Stimulated activated memory B cell treated with anti-CD40 and anti-IgM and Interleukin-4, amounts not matched to agents 10 μg/mL and 1 μg/mL and 100 μg/mL, for 72 hours (primary cell): ENCODE results near the gene RBL1.
A peak's percentile ranks its signal among the peaks of the same experiment; 100 is the strongest.
"Not testable (repeated sequence)": the region's sequence is repeated elsewhere in the genome, so short reads cannot be mapped to it uniquely, and the experiment has no call there.

Source experiments
- ATAC-seq: fragments of 150-1000 bp; cut with Tn5 transposase; 2 replicates; pipeline ENCODE4 v1.10.0; 2021
- H3K27ac Mint-ChIP-seq: one replicate; pipeline ENCODE4 v1.8.0; 2022; ENCODE audit warnings: mild to moderate bottlenecking, mixed read lengths
- H3K27me3 Mint-ChIP-seq: one replicate; pipeline ENCODE4 v1.8.0; 2022; ENCODE audit warnings: mixed read lengths
- H3K36me3 Mint-ChIP-seq: one replicate; pipeline ENCODE4 v1.8.0; 2022; ENCODE audit warnings: mixed read lengths
- H3K4me1 Mint-ChIP-seq: one replicate; pipeline ENCODE4 v1.8.0; 2022; ENCODE audit warnings: mixed read lengths
- H3K4me3 Mint-ChIP-seq: one replicate; pipeline ENCODE4 v1.8.0; 2022; ENCODE audit warnings: mild to moderate bottlenecking, moderate library complexity, mixed read lengths
- H3K9me3 Mint-ChIP-seq: one replicate; pipeline ENCODE4 v1.8.0; 2022; ENCODE audit warnings: mixed read lengths

Gene RBL1

DNA sequence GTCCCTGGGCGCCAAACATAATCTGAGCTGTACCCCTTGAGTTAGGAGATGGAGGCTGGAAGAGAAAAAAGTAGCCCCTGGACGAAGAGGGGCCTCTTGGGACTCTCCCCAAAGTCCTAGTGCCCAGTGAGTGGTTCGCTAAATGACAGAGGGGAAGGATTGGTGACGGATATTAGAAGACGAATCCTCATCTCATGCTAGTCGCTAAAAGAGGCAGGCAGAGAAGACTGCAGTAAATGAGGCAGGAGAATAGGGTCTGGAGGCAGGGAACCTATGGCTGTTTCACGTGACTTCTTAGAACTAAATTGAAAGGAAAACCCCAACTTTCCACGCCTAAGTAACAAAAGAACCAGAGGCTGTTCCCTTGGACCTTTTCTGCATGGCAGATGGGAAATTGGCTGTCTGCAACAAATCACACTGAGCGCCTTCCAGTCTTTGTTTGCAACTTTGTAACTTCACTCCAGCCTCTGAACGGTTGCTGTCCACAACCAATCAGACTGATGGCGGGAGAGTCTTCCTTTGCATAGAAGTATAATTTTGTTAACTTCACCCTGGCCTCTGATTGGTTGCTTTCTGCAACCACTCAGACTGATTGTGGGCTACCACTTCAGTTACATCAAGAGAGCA is 731 bp upstream of the RBL1 start:
- Mint-ChIP-seq H3K9me3 (no peaks in the 10 kb centered on the region), H3K4me3 (peak overlapping the region; percentile 96), H3K4me1 (peaks cover 29% of the 10 kb centered on the region), H3K36me3 (peaks cover 6% of the 10 kb centered on the region), H3K27ac (peak overlapping the region; percentile 94), H3K27me3 (no peaks in the 10 kb centered on the region)
- no peak for ATAC-seq

GRCh38 chr20:37095108-37095598 is 644 bp downstream of the RBL1 start:
- H3K27me3 Mint-ChIP-seq, result no peaks in the 10 kb centered on the region
- ATAC-seq, result peak; percentile 44

DNA sequence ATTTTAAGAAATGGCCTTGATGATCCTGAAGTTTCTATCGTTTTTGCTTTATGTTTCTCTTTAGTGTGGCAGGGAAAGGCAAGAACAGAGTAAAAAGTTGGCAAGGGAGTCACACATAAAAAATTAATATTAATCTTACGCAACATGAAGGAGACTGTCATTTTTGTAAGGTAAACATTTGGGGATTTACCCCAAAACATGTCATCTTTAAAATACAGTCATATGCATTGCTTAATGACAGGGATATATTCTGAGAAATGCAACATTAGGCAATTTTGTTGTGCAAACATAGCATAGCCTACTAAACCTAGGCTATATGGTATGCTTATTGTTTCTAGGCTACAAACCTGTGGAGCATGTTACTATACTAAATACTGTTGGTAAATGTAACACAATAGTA is 5.4 kb downstream of the RBL1 start:
- Mint-ChIP-seq H3K4me1 (peaks cover 22% of the 10 kb centered on the region), H3K36me3 (peaks cover 13% of the 10 kb centered on the region), H3K27me3 (no peaks in the 10 kb centered on the region), H3K9me3 (no peaks in the 10 kb centered on the region), H3K4me3 (no peak overlapping the region), H3K27ac (no peak overlapping the region)
- ATAC-seq, result no peak

More at GRCh38 chr20:37095108-37095598, 644 bp downstream of the RBL1 start:
- H3K4me3 Mint-ChIP-seq, result peak overlapping the region; percentile 96
- H3K4me1 Mint-ChIP-seq, result peaks cover 29% of the 10 kb centered on the region
- peak overlapping the region; percentile 94 for H3K27ac Mint-ChIP-seq
- H3K36me3 Mint-ChIP-seq, result peaks cover 6% of the 10 kb centered on the region
- no peaks in the 10 kb centered on the region for H3K9me3 Mint-ChIP-seq

GRCh38 chr20:37081717-37082289 is 14.0 kb downstream of the RBL1 start:
- no peak overlapping the region for H3K27ac Mint-ChIP-seq
- H3K9me3 Mint-ChIP-seq, result no peaks in the 10 kb centered on the region
- no peak for ATAC-seq
- H3K4me1 Mint-ChIP-seq, result no peaks in the 10 kb centered on the region
- H3K36me3 Mint-ChIP-seq, result peaks cover 22% of the 10 kb centered on the region
- H3K27me3 Mint-ChIP-seq, result no peaks in the 10 kb centered on the region
- H3K4me3 Mint-ChIP-seq, result no peak overlapping the region

DNA sequence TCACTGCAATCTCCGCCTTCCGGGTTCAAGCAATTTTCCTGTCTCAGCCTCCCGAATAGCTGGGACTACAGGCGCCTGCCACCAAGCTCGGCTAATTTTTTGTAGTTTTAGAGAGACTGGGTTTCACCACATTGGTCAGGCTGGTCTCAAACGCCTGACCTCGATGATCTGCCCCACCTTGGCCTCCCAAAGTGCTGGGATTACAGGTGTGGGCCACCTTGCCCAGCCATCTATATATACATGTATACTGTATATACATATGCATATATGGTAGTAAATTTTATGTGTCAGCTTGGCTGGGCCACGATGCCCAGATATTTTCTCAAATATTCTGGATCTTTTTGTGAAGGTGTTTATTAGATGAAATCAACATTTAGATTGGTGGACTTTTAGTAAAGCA is 18.8 kb downstream of the RBL1 start:
- Mint-ChIP-seq H3K4me1 (peaks cover 13% of the 10 kb centered on the region), H3K9me3 (no peaks in the 10 kb centered on the region), H3K36me3 (peaks cover 23% of the 10 kb centered on the region), H3K27me3 (no peaks in the 10 kb centered on the region), H3K4me3 (no peak overlapping the region), H3K27ac (no peak overlapping the region)
- ATAC-seq, result no peak

- H3K9me3 Mint-ChIP-seq, result no peaks in the 10 kb centered on the region
- ATAC-seq, result no peak
- no peak overlapping the region for H3K4me3 Mint-ChIP-seq
- H3K27me3 Mint-ChIP-seq, result no peaks in the 10 kb centered on the region
- peaks cover 22% of the 10 kb centered on the region for H3K4me1 Mint-ChIP-seq
- peaks cover 29% of the 10 kb centered on the region for H3K36me3 Mint-ChIP-seq
- H3K27ac Mint-ChIP-seq, result no peak overlapping the region
Measured at GRCh38 chr20:37075932-37076685, 19.7 kb downstream of the RBL1 start.

GRCh38 chr20:37072293-37073196 is 23.3 kb downstream of the RBL1 start:
- Mint-ChIP-seq H3K27me3 (no peaks in the 10 kb centered on the region), H3K4me1 (peaks cover 25% of the 10 kb centered on the region), H3K27ac (peak overlapping the region; percentile 82), H3K9me3 (no peaks in the 10 kb centered on the region), H3K4me3 (no peak overlapping the region), H3K36me3 (peaks cover 26% of the 10 kb centered on the region)
- ATAC-seq, result no peak

- H3K4me1 Mint-ChIP-seq, result peaks cover 25% of the 10 kb centered on the region
- ATAC-seq, result peak; percentile 36
- no peaks in the 10 kb centered on the region for H3K27me3 Mint-ChIP-seq
- peak overlapping the region; percentile 16 for H3K4me3 Mint-ChIP-seq
- H3K27ac Mint-ChIP-seq, result peak overlapping the region; percentile 82
- no peaks in the 10 kb centered on the region for H3K9me3 Mint-ChIP-seq
- peaks cover 33% of the 10 kb centered on the region for H3K36me3 Mint-ChIP-seq
Measured at GRCh38 chr20:37071481-37071911, 24.3 kb downstream of the RBL1 start.

DNA sequence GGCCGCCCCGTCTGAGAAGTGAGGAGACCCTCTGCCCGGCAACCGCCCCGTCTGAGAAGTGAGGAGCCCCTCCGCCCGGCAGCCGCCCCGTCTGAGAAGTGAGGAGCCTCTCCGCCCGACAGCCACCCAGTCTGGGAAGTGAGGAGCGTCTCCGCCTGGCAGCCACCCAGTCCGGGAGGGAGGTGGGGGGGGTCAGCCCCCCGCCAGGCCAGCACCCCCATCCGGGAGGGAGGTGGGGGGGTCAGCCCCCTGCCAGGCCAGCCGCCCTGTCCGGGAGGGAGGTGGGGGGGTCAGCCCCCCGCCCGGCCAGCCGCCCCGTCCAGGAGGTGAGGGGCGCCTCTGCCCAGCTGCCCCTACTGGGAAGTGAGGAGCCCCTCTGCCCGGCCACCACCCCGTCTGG is 26.2 kb downstream of the RBL1 start:
- Mint-ChIP-seq H3K36me3 (peaks cover 36% of the 10 kb centered on the region), H3K4me1 (peaks cover 25% of the 10 kb centered on the region)
- not testable (repeated sequence) for H3K27ac Mint-ChIP-seq, H3K27me3 Mint-ChIP-seq, H3K9me3 Mint-ChIP-seq, ATAC-seq, H3K4me3 Mint-ChIP-seq

GRCh38 chr20:37066168-37066567 is 29.6 kb downstream of the RBL1 start:
- H3K36me3 Mint-ChIP-seq, result peaks cover 38% of the 10 kb centered on the region
- H3K4me3 Mint-ChIP-seq, result no peak overlapping the region
- H3K27me3 Mint-ChIP-seq, result no peaks in the 10 kb centered on the region
- no peak for ATAC-seq
- H3K4me1 Mint-ChIP-seq, result peaks cover 4% of the 10 kb centered on the region
- H3K9me3 Mint-ChIP-seq, result no peaks in the 10 kb centered on the region
- no peak overlapping the region for H3K27ac Mint-ChIP-seq

DNA sequence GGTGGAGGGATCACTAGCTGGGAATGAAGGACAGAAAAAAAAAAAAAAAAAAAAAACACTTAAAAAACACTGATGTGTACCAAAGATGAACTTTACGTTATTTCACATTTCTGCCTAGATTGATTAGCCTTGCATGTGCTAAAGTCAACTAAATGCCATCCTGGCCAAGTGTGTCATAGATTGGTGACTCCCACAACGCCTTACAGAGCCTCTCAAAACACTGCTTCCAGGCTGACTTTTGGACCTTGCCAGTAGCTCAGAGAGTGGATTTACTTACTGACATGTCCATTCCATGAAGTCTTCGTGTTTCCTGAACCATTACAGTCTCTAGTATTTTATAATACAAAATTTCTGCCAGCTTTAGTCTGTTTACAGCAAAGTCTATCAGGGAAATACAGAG is 40.5 kb downstream of the RBL1 start:
- no peak overlapping the region for H3K27ac Mint-ChIP-seq
- H3K9me3 Mint-ChIP-seq, result no peaks in the 10 kb centered on the region
- ATAC-seq, result no peak
- H3K4me3 Mint-ChIP-seq, result no peak overlapping the region
- H3K36me3 Mint-ChIP-seq, result peaks cover 84% of the 10 kb centered on the region
- H3K4me1 Mint-ChIP-seq, result no peaks in the 10 kb centered on the region
- H3K27me3 Mint-ChIP-seq, result no peaks in the 10 kb centered on the region

- Mint-ChIP-seq H3K9me3 (no peaks in the 10 kb centered on the region), H3K4me3 (no peak overlapping the region), H3K36me3 (peaks cover 88% of the 10 kb centered on the region), H3K4me1 (no peaks in the 10 kb centered on the region), H3K27me3 (no peaks in the 10 kb centered on the region), H3K27ac (no peak overlapping the region)
- no peak for ATAC-seq
Measured at GRCh38 chr20:37053230-37053950, 42.4 kb downstream of the RBL1 start.

GRCh38 chr20:37042986-37043972 is 52.5 kb downstream of the RBL1 start:
- ATAC-seq, result peak; percentile 87
- Mint-ChIP-seq H3K4me1 (peaks cover 27% of the 10 kb centered on the region), H3K27me3 (no peaks in the 10 kb centered on the region), H3K36me3 (peaks cover 53% of the 10 kb centered on the region), H3K27ac (peak overlapping the region; percentile 96), H3K9me3 (peaks cover 4% of the 10 kb centered on the region), H3K4me3 (peak overlapping the region; percentile 81)
